ENCODE results near the gene MTF2.

MTF2 gene

GRCh38 chr1:93093332-93094006 lies 14.4 kb downstream of the MTF2 start:
- no CpG with 5 or more reads among the region's 2 CpGs for WGBS (ENCODE audit: extremely low coverage, insufficient coverage, insufficient read length)

GRCh38 chr1:93095804-93096585 lies 16.9 kb downstream of the MTF2 start:
- no peak overlapping the region for H3K9ac ChIP-seq (ENCODE audit: low read length)
- H3K36me3 ChIP-seq (ENCODE audit: control insufficient read depth in 1 of 2, insufficient read depth in 2 of 2, low read length in 2 of 2) = peaks cover 2% of the 10 kb centered on the region in 2 experiments
- no peak overlapping the region for H4K91ac ChIP-seq (ENCODE audit: low read depth, low read length)
- no peak overlapping the region for H2AFZ ChIP-seq (ENCODE audit: insufficient read depth, low read length, poor library complexity)
- H3K4ac ChIP-seq (ENCODE audit: low read depth, low read length) = no peak overlapping the region
- H3K27ac ChIP-seq (ENCODE audit: low read depth, low read length) = no peak overlapping the region
- no peak overlapping the region for H2BK12ac ChIP-seq (ENCODE audit: low read length)
- H3K23ac ChIP-seq (ENCODE audit: low read length) = no peak overlapping the region
- H3K14ac ChIP-seq (ENCODE audit: low read length) = no peak overlapping the region
- no peak for DNase-seq
- H3K4me1 ChIP-seq (ENCODE audit: control insufficient read depth in 1 of 2, insufficient read depth in 2 of 2, low read length in 2 of 2) = no peaks in the 10 kb centered on the region
- H4K8ac ChIP-seq (ENCODE audit: low read depth, low read length) = no peak overlapping the region
- no peak overlapping the region for H2AK5ac ChIP-seq (ENCODE audit: low read length)
- no peak overlapping the region for H3K4me3 ChIP-seq (ENCODE audit: low read depth, low read length)
- H3K4me2 ChIP-seq (ENCODE audit: low read length) = no peak overlapping the region
- WGBS (ENCODE audit: extremely low coverage, insufficient coverage, insufficient read length) = no CpG with 5 or more reads among the region's 6 CpGs
- no peak overlapping the region for H2BK120ac ChIP-seq (ENCODE audit: insufficient read depth, low read length, poor library complexity)
- H3K27me3 ChIP-seq (ENCODE audit: insufficient read depth, low read length) = no peaks in the 10 kb centered on the region
- no peaks in the 10 kb centered on the region for H3K79me1 ChIP-seq (ENCODE audit: low read length)
- no peak overlapping the region for H2BK5ac ChIP-seq (ENCODE audit: low read depth, low read length, poor library complexity)
- no peak overlapping the region for H3K18ac ChIP-seq (ENCODE audit: low read length)
- H3K9me3 ChIP-seq (ENCODE audit: insufficient read depth, low read depth, low read length) = no peaks in the 10 kb centered on the region
- H4K12ac ChIP-seq (ENCODE audit: low read depth, low read length) = no peak overlapping the region
- H3K79me2 ChIP-seq (ENCODE audit: control insufficient read depth, insufficient read depth, low read length, poor library complexity) = peaks cover 7% of the 10 kb centered on the region

More at GRCh38 chr1:93093332-93094006, 14.4 kb downstream of the MTF2 start:
- H3K79me2 ChIP-seq (ENCODE audit: control insufficient read depth, insufficient read depth, low read length, poor library complexity) = peaks cover 12% of the 10 kb centered on the region
- no peak overlapping the region for H3K4me2 ChIP-seq (ENCODE audit: low read length)
- H3K79me1 ChIP-seq (ENCODE audit: low read length) = no peaks in the 10 kb centered on the region
- H3K27me3 ChIP-seq (ENCODE audit: insufficient read depth, low read length) = no peaks in the 10 kb centered on the region
- H2AK5ac ChIP-seq (ENCODE audit: low read length) = no peak overlapping the region
- no peak overlapping the region for H2AFZ ChIP-seq (ENCODE audit: insufficient read depth, low read length, poor library complexity)
- no peak overlapping the region for H2BK12ac ChIP-seq (ENCODE audit: low read length)
- H3K9ac ChIP-seq (ENCODE audit: low read length) = no peak overlapping the region
- peaks cover 0 to 7% of the 10 kb centered on the region in 2 experiments for H3K36me3 ChIP-seq (ENCODE audit: control insufficient read depth in 1 of 2, insufficient read depth in 2 of 2, low read length in 2 of 2)
- H4K8ac ChIP-seq (ENCODE audit: low read depth, low read length) = no peak overlapping the region
- peak in 1 of 2 donors; percentile 32 for DNase-seq
- H3K14ac ChIP-seq (ENCODE audit: low read length) = no peak overlapping the region
- no peaks in the 10 kb centered on the region for H3K4me1 ChIP-seq (ENCODE audit: control insufficient read depth in 1 of 2, insufficient read depth in 2 of 2, low read length in 2 of 2)
- no peak overlapping the region for H2BK120ac ChIP-seq (ENCODE audit: insufficient read depth, low read length, poor library complexity)
- H4K91ac ChIP-seq (ENCODE audit: low read depth, low read length) = no peak overlapping the region
- no peak overlapping the region for H4K12ac ChIP-seq (ENCODE audit: low read depth, low read length)
- peak overlapping the region; percentile 75 for H3K4ac ChIP-seq (ENCODE audit: low read depth, low read length)
- no peak overlapping the region for H3K27ac ChIP-seq (ENCODE audit: low read depth, low read length)
- no peak overlapping the region for H3K18ac ChIP-seq (ENCODE audit: low read length)
- H2BK5ac ChIP-seq (ENCODE audit: low read depth, low read length, poor library complexity) = no peak overlapping the region
- H3K9me3 ChIP-seq (ENCODE audit: insufficient read depth, low read depth, low read length) = no peaks in the 10 kb centered on the region
- no peak overlapping the region for H3K4me3 ChIP-seq (ENCODE audit: low read depth, low read length)
- H3K23ac ChIP-seq (ENCODE audit: low read length) = no peak overlapping the region

- Histone ChIP-seq H4K12ac (ENCODE audit: low read depth, low read length) (no peak overlapping the region), H3K79me1 (ENCODE audit: low read length) (no peaks in the 10 kb centered on the region), H4K91ac (ENCODE audit: low read depth, low read length) (no peak overlapping the region), H2BK5ac (ENCODE audit: low read depth, low read length, poor library complexity) (no peak overlapping the region), H3K14ac (ENCODE audit: low read length) (no peak overlapping the region), H3K9me3 (ENCODE audit: insufficient read depth, low read depth, low read length) (no peaks in the 10 kb centered on the region), H3K18ac (ENCODE audit: low read length) (no peak overlapping the region), H3K79me2 (ENCODE audit: control insufficient read depth, insufficient read depth, low read length, poor library complexity) (peaks cover 9% of the 10 kb centered on the region), H2AK5ac (ENCODE audit: low read length) (no peak overlapping the region), H4K8ac (ENCODE audit: low read depth, low read length) (no peak overlapping the region), H3K36me3 (ENCODE audit: control insufficient read depth in 1 of 2, insufficient read depth in 2 of 2, low read length in 2 of 2) (peaks cover 4 to 6% of the 10 kb centered on the region in 2 experiments), H3K4ac (ENCODE audit: low read depth, low read length) (peak overlapping the region; percentile 98), H3K4me1 (ENCODE audit: control insufficient read depth in 1 of 2, insufficient read depth in 2 of 2, low read length in 2 of 2) (no peaks in the 10 kb centered on the region), H3K9ac (ENCODE audit: low read length) (no peak overlapping the region), H2AFZ (ENCODE audit: insufficient read depth, low read length, poor library complexity) (no peak overlapping the region), H2BK120ac (ENCODE audit: insufficient read depth, low read length, poor library complexity) (no peak overlapping the region), H3K4me2 (ENCODE audit: low read length) (no peak overlapping the region), H3K27me3 (ENCODE audit: insufficient read depth, low read length) (no peaks in the 10 kb centered on the region), H3K27ac (ENCODE audit: low read depth, low read length) (no peak overlapping the region), H3K23ac (ENCODE audit: low read length) (no peak overlapping the region), H3K4me3 (ENCODE audit: low read depth, low read length) (no peak overlapping the region), H2BK12ac (ENCODE audit: low read length) (no peak overlapping the region)
- no CpG with 5 or more reads among the region's 4 CpGs for WGBS (ENCODE audit: extremely low coverage, insufficient coverage, insufficient read length)
- no peak for DNase-seq
These were observed 23.1 kb downstream of the MTF2 start for GRCh38 chr1:93102142-93102541.

GRCh38 chr1:93106226-93106625 lies 27.1 kb downstream of the MTF2 start:
- Histone ChIP-seq H2AFZ (ENCODE audit: insufficient read depth, low read length, poor library complexity) (no peak overlapping the region), H2BK12ac (ENCODE audit: low read length) (no peak overlapping the region), H3K27me3 (ENCODE audit: insufficient read depth, low read length) (no peaks in the 10 kb centered on the region), H3K18ac (ENCODE audit: low read length) (no peak overlapping the region), H3K4me2 (ENCODE audit: low read length) (no peak overlapping the region), H3K9ac (ENCODE audit: low read length) (no peak overlapping the region), H4K91ac (ENCODE audit: low read depth, low read length) (no peak overlapping the region), H3K27ac (ENCODE audit: low read depth, low read length) (no peak overlapping the region), H3K4me1 (ENCODE audit: control insufficient read depth in 1 of 2, insufficient read depth in 2 of 2, low read length in 2 of 2) (no peaks in the 10 kb centered on the region), H2AK5ac (ENCODE audit: low read length) (no peak overlapping the region), H3K79me1 (ENCODE audit: low read length) (no peaks in the 10 kb centered on the region), H3K4ac (ENCODE audit: low read depth, low read length) (no peak overlapping the region), H2BK120ac (ENCODE audit: insufficient read depth, low read length, poor library complexity) (no peak overlapping the region), H3K23ac (ENCODE audit: low read length) (no peak overlapping the region), H3K4me3 (ENCODE audit: low read depth, low read length) (no peak overlapping the region), H4K8ac (ENCODE audit: low read depth, low read length) (no peak overlapping the region), H3K79me2 (ENCODE audit: control insufficient read depth, insufficient read depth, low read length, poor library complexity) (peaks cover 7% of the 10 kb centered on the region), H2BK5ac (ENCODE audit: low read depth, low read length, poor library complexity) (no peak overlapping the region), H3K36me3 (ENCODE audit: control insufficient read depth in 1 of 2, insufficient read depth in 2 of 2, low read length in 2 of 2) (peaks cover 2 to 8% of the 10 kb centered on the region in 2 experiments), H3K14ac (ENCODE audit: low read length) (no peak overlapping the region), H3K9me3 (ENCODE audit: insufficient read depth, low read depth, low read length) (no peaks in the 10 kb centered on the region), H4K12ac (ENCODE audit: low read depth, low read length) (no peak overlapping the region)
- no peak for DNase-seq
- WGBS (ENCODE audit: extremely low coverage, insufficient coverage, insufficient read length) = no CpG with 5 or more reads among the region's 2 CpGs

Data from trophoblast cell (in vitro differentiated cells and primary cell).